Activated naive CD4-positive, alpha-beta T cell treated with anti-CD3 and anti-CD28 coated beads, Interleukin-2, amount 50 U/mL, for 72 hours (primary cell): ENCODE data around the gene FCHSD2. TPM values are rescaled to one million over a fixed set of nuclear protein-coding genes. Genes with fewer than 3 reads are reported as not detected.
A peak's percentile ranks its signal among the peaks of the same experiment; 100 is the strongest.
"Not testable (repeated sequence)": the region's sequence is repeated elsewhere in the genome, so short reads cannot be mapped to it uniquely, and the experiment has no call there.

Experiments used
- ATAC-seq, 2 donors: fragments of 150-1000 bp; cut with Tn5 transposase; 2 replicates each; pipeline ENCODE4 v1.10.0; 2021; ENCODE audit warnings: mild to moderate bottlenecking in 2 of 2, moderate library complexity in 2 of 2
- DNase-seq, 2 donors: peaks; one replicate each; pipeline ENCODE4 v3.0.0; 2021 to 2022; ENCODE audit warnings: low spot score in 2 of 2
- H3K27ac Mint-ChIP-seq, 2 donors: one replicate each; pipeline ENCODE4 v1.8.0; 2022; ENCODE audit warnings: mild to moderate bottlenecking in 2 of 2, mixed read lengths in 2 of 2
- H3K36me3 Mint-ChIP-seq, 2 donors: one replicate each; pipeline ENCODE4 v1.8.0; 2022; ENCODE audit warnings: mixed read lengths in 2 of 2
- H3K9me3 Mint-ChIP-seq, 2 donors: one replicate each; pipeline ENCODE4 v1.8.0; 2022; ENCODE audit warnings: mixed read lengths in 2 of 2
- total RNA-seq, 2 donors: library from RNA; stranded (reverse); gene quantifications; one replicate each; pipeline ENCODE4 v1.2.3, GENCODE V29; 2022

Gene FCHSD2
- total RNA-seq, 2 donors from 2014 or later = 10.3 to 32.4 TPM

DNA sequence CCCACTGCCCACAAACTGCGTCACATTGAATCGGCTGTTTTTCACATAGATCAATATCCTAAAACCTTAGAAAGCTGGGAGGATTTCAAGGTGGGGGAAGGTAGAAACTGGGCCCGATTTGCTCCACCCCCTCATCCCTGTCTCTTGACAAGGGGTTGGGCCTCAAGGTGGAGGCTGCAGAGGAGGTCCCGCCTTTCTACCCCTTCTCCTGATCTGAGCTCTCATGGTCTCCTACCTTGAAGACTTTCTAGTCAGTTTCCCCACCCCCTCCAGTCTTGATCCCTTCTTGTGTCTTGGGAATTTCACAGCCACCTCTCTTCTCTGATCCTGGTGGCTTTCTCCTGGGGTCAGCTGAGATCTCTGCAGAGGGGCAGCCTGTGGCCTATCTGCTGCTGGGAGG lies 343.8 kb downstream of the FCHSD2 start:
- no peak for DNase-seq
- peak overlapping the region in 1 of 2 donors; percentile 45 for H3K27ac Mint-ChIP-seq
- no peak for ATAC-seq

DNA sequence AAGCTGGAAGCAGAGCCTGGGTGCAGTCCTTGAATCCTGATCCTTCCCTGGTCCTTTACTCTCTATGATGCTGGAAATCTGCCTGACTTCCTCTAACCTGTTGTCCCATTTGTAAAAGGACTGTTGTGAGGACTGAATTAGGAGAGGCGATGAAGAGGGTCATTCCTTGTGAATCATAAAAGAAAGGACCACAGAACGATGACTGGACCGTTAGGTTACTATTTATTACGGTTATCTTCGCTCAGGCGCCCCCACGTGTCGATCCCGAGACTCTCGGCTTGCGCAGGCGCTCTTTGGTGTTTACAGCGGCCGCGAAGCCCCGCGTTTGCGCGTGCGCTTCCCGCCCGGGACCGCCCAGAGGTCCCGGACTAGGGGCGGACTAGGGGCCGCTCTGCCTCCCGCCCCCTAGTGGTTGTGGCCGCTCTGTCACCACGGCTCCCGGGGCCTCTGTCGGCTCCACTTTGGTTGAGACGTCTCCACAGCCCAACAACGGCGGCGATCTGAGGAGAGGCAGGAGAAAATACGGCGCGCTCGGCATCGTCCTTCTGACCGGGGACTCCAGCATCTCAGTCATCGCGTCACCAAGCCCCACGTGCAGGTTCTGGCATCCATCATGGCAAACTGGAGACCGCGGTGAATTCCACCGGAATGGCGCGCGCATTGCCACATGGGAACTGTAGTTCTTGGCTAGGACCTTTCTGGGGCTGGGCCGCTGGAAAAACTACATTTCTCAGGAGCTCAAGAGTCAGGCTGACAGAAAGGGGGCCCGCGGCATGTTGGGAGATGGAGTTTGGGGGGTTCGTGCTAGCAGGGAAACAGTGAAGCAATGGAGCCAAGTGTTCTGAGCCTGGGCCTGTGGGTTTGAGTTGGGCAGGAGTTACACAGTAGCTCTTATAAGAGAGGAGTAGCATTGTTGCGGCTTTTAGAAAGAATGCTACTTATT lies 348.4 kb downstream of the FCHSD2 start, which contains the start of gene STARD10:
Gene STARD10 (minus strand): TSS at position 623 of the 943 bp plus-strand sequence. CDS start 12,866 bp downstream, outside the sequence.
- DNase-seq (peak; percentile 95 to 97), ATAC-seq (peak; percentile 95 to 96)
- peak within 1 kb of the TSS; percentile 94 to 98 for H3K27ac Mint-ChIP-seq
- no peaks in the 10 kb centered on the region for H3K9me3 Mint-ChIP-seq
- H3K36me3 Mint-ChIP-seq = no peaks in the 10 kb centered on the region

More for the DNA sequence above, 343.8 kb downstream of the FCHSD2 start:
- no peaks in the 10 kb centered on the region for H3K9me3 Mint-ChIP-seq
- no peaks in the 10 kb centered on the region for H3K36me3 Mint-ChIP-seq

DNA sequence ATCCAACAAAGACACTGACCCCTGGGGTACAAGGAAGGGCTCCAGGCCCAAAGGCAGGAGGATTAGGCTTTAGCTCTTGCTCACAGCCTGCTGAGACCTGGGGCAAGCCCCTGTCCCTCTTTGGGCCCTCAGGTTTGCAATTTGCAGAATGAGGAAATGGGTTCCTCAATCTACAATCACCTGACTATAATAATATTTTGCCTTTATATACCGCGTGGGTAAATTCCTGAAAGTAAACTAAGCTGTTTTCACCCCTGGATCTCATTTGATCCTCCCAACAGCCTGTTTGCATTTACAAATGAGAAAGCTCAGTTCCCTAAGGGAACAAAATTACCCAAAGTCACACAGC lies 349.1 kb downstream of the FCHSD2 start:
- H3K9me3 Mint-ChIP-seq = no peaks in the 10 kb centered on the region
- peak overlapping the region; percentile 94 to 98 for H3K27ac Mint-ChIP-seq
- H3K36me3 Mint-ChIP-seq = no peaks in the 10 kb centered on the region
- no peak for DNase-seq
- no peak for ATAC-seq

GRCh38 chr11:72792437-72793021 lies 349.6 kb downstream of the FCHSD2 start:
- Mint-ChIP-seq H3K36me3 (no peaks in the 10 kb centered on the region), H3K9me3 (no peaks in the 10 kb centered on the region), H3K27ac (peak overlapping the region in 1 of 2 donors; percentile 94)
- DNase-seq (no peak), ATAC-seq (no peak)

- ATAC-seq, DNase-seq, H3K36me3 Mint-ChIP-seq, H3K9me3 Mint-ChIP-seq: not testable (repeated sequence)
- H3K27ac Mint-ChIP-seq = peak overlapping the region in 1 of 2 donors; percentile 12
Observed at GRCh38 chr11:72791228-72791627, 350.9 kb downstream of the FCHSD2 start.

GRCh38 chr11:72789493-72790131 lies 352.5 kb downstream of the FCHSD2 start:
- Mint-ChIP-seq H3K27ac (peak overlapping the region in 1 of 2 donors; percentile 18), H3K36me3 (no peaks in the 10 kb centered on the region), H3K9me3 (no peaks in the 10 kb centered on the region)
- DNase-seq = no peak
- ATAC-seq = no peak

GRCh38 chr11:72788241-72788640 lies 353.9 kb downstream of the FCHSD2 start:
- ATAC-seq (no peak), DNase-seq (no peak)
- Mint-ChIP-seq H3K9me3 (no peaks in the 10 kb centered on the region), H3K36me3 (no peaks in the 10 kb centered on the region), H3K27ac (peak overlapping the region in 1 of 2 donors; percentile 61)

DNA sequence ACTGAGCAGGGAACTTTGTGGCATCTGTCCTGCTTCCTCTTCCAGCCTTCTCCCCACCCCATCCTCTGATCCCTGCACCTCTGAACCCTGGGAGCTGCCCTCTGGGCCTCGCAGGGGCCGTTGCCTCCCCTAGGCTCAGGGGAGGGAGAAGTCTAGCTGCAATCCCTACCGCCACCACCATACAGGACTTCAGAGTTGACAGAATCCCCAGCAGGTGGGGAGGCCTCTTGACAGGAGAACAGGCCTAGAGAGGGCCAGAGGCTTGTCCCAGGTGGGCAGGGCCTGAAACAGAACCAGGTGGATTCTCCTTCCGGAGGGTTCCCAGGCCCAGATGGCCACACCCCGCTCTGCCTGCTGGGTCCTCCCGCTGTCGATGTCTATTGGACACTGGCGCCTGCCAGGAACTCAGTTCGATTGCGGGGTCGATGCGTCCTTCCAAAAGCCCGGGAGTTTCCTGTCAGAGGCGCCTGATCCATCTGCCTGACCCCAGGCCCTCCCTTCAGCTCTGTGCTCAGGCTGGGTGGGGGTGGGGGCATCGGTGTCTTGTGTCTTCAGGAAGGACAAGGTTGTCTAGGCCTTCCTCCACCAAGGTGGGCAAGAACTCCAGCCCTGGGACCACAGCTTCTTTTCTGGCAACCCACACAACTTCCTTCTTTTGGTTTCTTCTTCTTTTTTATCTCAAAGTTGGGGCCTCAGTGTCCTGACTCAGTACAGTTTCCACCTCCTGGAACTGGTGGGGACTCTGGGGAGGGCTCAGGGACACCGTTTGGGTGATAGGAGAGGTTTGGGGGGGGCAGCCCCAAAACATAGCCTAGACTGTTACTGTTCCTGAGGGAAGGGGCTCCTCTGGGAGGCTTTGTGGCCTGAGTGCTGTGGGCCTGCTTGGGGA lies 354.7 kb downstream of the FCHSD2 start:
- Mint-ChIP-seq H3K36me3 (no peaks in the 10 kb centered on the region), H3K27ac (peak overlapping the region; percentile 61 to 93), H3K9me3 (no peaks in the 10 kb centered on the region)
- ATAC-seq = peak in 1 of 2 donors; percentile 53
- no peak for DNase-seq

Other genes with a start within 250 kb of the FCHSD2 start
- not detected for gene P2RY2, start 76.0 kb upstream of the FCHSD2 start, total RNA-seq
- gene P2RY6, start 130.0 kb upstream of the FCHSD2 start, total RNA-seq = not detected
- under 1 TPM; 0.02 to 0.16 TPM for gene ARHGEF17, start 166.0 kb upstream of the FCHSD2 start, total RNA-seq
- 10 to 100 TPM; 23.2 to 28.2 TPM for gene RELT, start 234.1 kb upstream of the FCHSD2 start, total RNA-seq